Peyer's patch (tissue), 4 donors: ENCODE data around the gene WDR59. TPM values are rescaled to one million over a fixed set of nuclear protein-coding genes. Genes with fewer than 3 reads are reported as not detected.
"Not testable (repeated sequence)": the region's sequence is repeated elsewhere in the genome, so short reads cannot be mapped to it uniquely, and the experiment has no call there.

ENCODE experiments used
- DNase-seq, 3 donors: peaks; one replicate each; pipeline ENCODE4 v3.0.0-alpha.2; 2017 to 2019
- H3K27ac ChIP-seq, 4 donors: fragments of 200-600 bp; sonication (generic); one replicate each; pipeline ENCODE4 v1.5.1; 2016 to 2019
- H3K27me3 ChIP-seq, 2 donors: fragments of 200-600 bp; sonication (generic); one replicate each; pipeline ENCODE4 v1.5.1; 2019
- H3K36me3 ChIP-seq, 3 donors: fragments of 200-600 bp; sonication (generic); one replicate each; pipeline ENCODE4 v1.5.1; 2016 to 2019
- H3K4me1 ChIP-seq, 4 donors: fragments of 200-600 bp; sonication (generic); one replicate each; pipeline ENCODE4 v1.5.1; 2016 to 2019
- H3K4me3 ChIP-seq, 4 donors: fragments of 200-600 bp; sonication (generic); 1 replicate in 3 of 4; 2 replicates in 1 of 4; pipeline ENCODE4 v1.5.1; 2016 to 2019; ENCODE audit warnings: mild to moderate bottlenecking in 1 of 4
- H3K9me3 ChIP-seq, 4 donors: fragments of 200-600 bp; sonication (generic); one replicate each; pipeline ENCODE4 v1.5.1; 2016 to 2019; ENCODE audit warnings: mild to moderate bottlenecking in 1 of 4
- CTCF ChIP-seq, 6 experiments: fragments of 450-650 bp in 4 of 6; fragments of 200-600 bp in 2 of 6; sonication (generic) in 1 of 6; IDR thresholded peaks; one replicate each; pipeline ENCODE4 v1.5.1; 2017 to 2019; ENCODE audit warnings: antibody characterized with exemption in 6 of 6, mild to moderate bottlenecking in 3 of 6, moderate library complexity in 1 of 6
- POLR2A ChIP-seq, 2 donors: fragments of 450-650 bp; IDR thresholded peaks; one replicate each; pipeline ENCODE4 v1.5.1; 2017; ENCODE audit warnings: antibody characterized with exemption in 2 of 2, mild to moderate bottlenecking in 2 of 2, moderate library complexity in 2 of 2
- total RNA-seq, 4 donors: library from RNA; depleted of rRNA; stranded (reverse); fragments of >200 nt; gene quantifications; one replicate each; pipeline ENCODE4 v1.1.0, GENCODE V29; 2016

The WDR59 gene
- total RNA-seq, 4 donors from 2014 or later, result 32.9 to 127 (median 102) TPM

- H3K27me3 ChIP-seq, result no peaks in the 10 kb centered on the region
- no peaks in the 10 kb centered on the region for H3K9me3 ChIP-seq
- no peaks in the 10 kb centered on the region for H3K36me3 ChIP-seq
- TF ChIP-seq CTCF (IDR thresholded peaks at IDR 0.05) (no peak), POLR2A (IDR thresholded peaks at IDR 0.05) (no peak)
- DNase-seq, result no peak
- H3K27ac ChIP-seq, result no peak overlapping the region
- H3K4me1 ChIP-seq, result peaks cover 0 to 2% (median 0%) of the 10 kb centered on the region in 4 donors
- no peak overlapping the region for H3K4me3 ChIP-seq
Measured at GRCh38 chr16:75017670-75018525, 33.0 kb upstream of the WDR59 start.

- H3K9me3 ChIP-seq, H3K36me3 ChIP-seq, H3K27me3 ChIP-seq, DNase-seq, H3K27ac ChIP-seq, H3K4me1 ChIP-seq, H3K4me3 ChIP-seq: not testable (repeated sequence)
Measured at GRCh38 chr16:75016451-75017081, 31.6 kb upstream of the WDR59 start.

GRCh38 chr16:75014318-75014717 is 29.4 kb upstream of the WDR59 start:
- no peak for DNase-seq
- H3K36me3 ChIP-seq, result no peaks in the 10 kb centered on the region
- no peak overlapping the region for H3K4me3 ChIP-seq
- peaks cover 0 to 12% (median 0%) of the 10 kb centered on the region in 4 donors for H3K4me1 ChIP-seq
- no peak overlapping the region for H3K27ac ChIP-seq
- no peaks in the 10 kb centered on the region for H3K9me3 ChIP-seq
- H3K27me3 ChIP-seq, result no peaks in the 10 kb centered on the region
- no peak for TF ChIP-seq POLR2A (IDR thresholded peaks at IDR 0.05)
- no peak for TF ChIP-seq CTCF (IDR thresholded peaks at IDR 0.05)

GRCh38 chr16:75013123-75013522 is 28.2 kb upstream of the WDR59 start:
- H3K4me1 ChIP-seq, result peaks cover 0 to 12% (median 0%) of the 10 kb centered on the region in 4 donors

GRCh38 chr16:75012380-75013081 is 27.6 kb upstream of the WDR59 start:
- TF ChIP-seq POLR2A (IDR thresholded peaks at IDR 0.05) (no peak), CTCF (IDR thresholded peaks at IDR 0.05) (no peak)
- no peaks in the 10 kb centered on the region for H3K9me3 ChIP-seq
- DNase-seq, result no peak
- no peaks in the 10 kb centered on the region for H3K36me3 ChIP-seq
- peaks cover 0 to 12% (median 0%) of the 10 kb centered on the region in 4 donors for H3K4me1 ChIP-seq
- H3K4me3 ChIP-seq, result no peak overlapping the region
- peak overlapping the region; percentile 9 to 72 (median 37) for H3K27ac ChIP-seq
- H3K27me3 ChIP-seq, result no peaks in the 10 kb centered on the region

More at GRCh38 chr16:75013123-75013522, 28.2 kb upstream of the WDR59 start:
- not testable (repeated sequence) for DNase-seq, H3K4me3 ChIP-seq, H3K9me3 ChIP-seq, H3K36me3 ChIP-seq, H3K27me3 ChIP-seq
- H3K27ac ChIP-seq, result peak overlapping the region; percentile 9 to 72 (median 37)

GRCh38 chr16:75011634-75012307 is 26.8 kb upstream of the WDR59 start:
- Histone ChIP-seq H3K27me3 (no peaks in the 10 kb centered on the region), H3K27ac (peak overlapping the region; percentile 9 to 72 (median 37)), H3K4me3 (no peak overlapping the region), H3K36me3 (no peaks in the 10 kb centered on the region), H3K9me3 (no peaks in the 10 kb centered on the region), H3K4me1 (peaks cover 0 to 12% (median 0%) of the 10 kb centered on the region in 4 donors)
- no peak for TF ChIP-seq CTCF (IDR thresholded peaks at IDR 0.05)
- TF ChIP-seq POLR2A (IDR thresholded peaks at IDR 0.05), result no peak
- DNase-seq, result no peak
